GM23248 (cell line): ENCODE results near the gene NEU2. TPM values are rescaled to one million over a fixed set of nuclear protein-coding genes. Genes with fewer than 3 reads are reported as not detected.

Experiments
- DNase-seq: peaks from one replicate; pipeline ENCODE4 v3.0.0-alpha.2; 2015
- H2AFZ ChIP-seq: fragments of 200-600 bp; sonication (generic); 2 replicates; pipeline ENCODE4 v1.6.1; 2016; ENCODE audit warnings: antibody characterized with exemption
- H3F3A ChIP-seq: fragments of 200-600 bp; sonication (generic); 2 replicates; pipeline ENCODE4 v1.6.1; 2016; ENCODE audit warnings: mild to moderate bottlenecking, antibody characterized with exemption, mixed run types; ENCODE audit not compliant: insufficient read depth
- H3K27ac ChIP-seq: fragments of 200-600 bp; sonication (generic); 2 replicates; pipeline ENCODE4 v1.5.1; 2016; ENCODE audit warnings: mild to moderate bottlenecking
- H3K27me3 ChIP-seq: fragments of 200-600 bp; sonication (generic); replicated peaks from 2 replicates; pipeline ENCODE4 v1.6.1; 2016; ENCODE audit warnings: mild to moderate bottlenecking; ENCODE audit not compliant: insufficient read depth
- H3K36me3 ChIP-seq: fragments of 200-600 bp; sonication (generic); 2 replicates; pipeline ENCODE4 v1.6.1; 2016; ENCODE audit warnings: low read depth, mild to moderate bottlenecking
- H3K4me1 ChIP-seq: fragments of 200-600 bp; sonication (generic); 2 replicates; pipeline ENCODE4 v1.6.1; 2016; ENCODE audit warnings: mild to moderate bottlenecking; ENCODE audit not compliant: insufficient read depth
- H3K4me2 ChIP-seq: fragments of 200-600 bp; sonication (generic); one replicate; pipeline ENCODE4 v1.6.1; 2016; ENCODE audit warnings: mild to moderate bottlenecking; ENCODE audit not compliant: unreplicated experiment
- H3K4me3 ChIP-seq: fragments of 200-600 bp; sonication (generic); 2 replicates; pipeline ENCODE4 v1.5.1; 2016; ENCODE audit warnings: mild to moderate bottlenecking
- H3K79me2 ChIP-seq: fragments of 200-600 bp; sonication (generic); 2 replicates; pipeline ENCODE4 v1.6.1; 2016; ENCODE audit warnings: mild to moderate bottlenecking; ENCODE audit not compliant: insufficient read depth
- H3K9ac ChIP-seq: fragments of 200-600 bp; sonication (generic); 2 replicates; pipeline ENCODE4 v1.6.1; 2016; ENCODE audit warnings: mild to moderate bottlenecking
- H3K9me2 ChIP-seq: fragments of 200-600 bp; sonication (generic); 2 replicates; pipeline ENCODE4 v1.6.1; 2016; ENCODE audit warnings: mixed run types, mild to moderate bottlenecking, moderate library complexity; ENCODE audit not compliant: insufficient read depth
- H3K9me3 ChIP-seq: fragments of 200-600 bp; sonication (generic); one replicate; pipeline ENCODE4 v1.6.1; 2017; ENCODE audit warnings: low read depth
- H4K20me1 ChIP-seq: fragments of 200-600 bp; sonication (generic); 2 replicates; pipeline ENCODE4 v1.6.0; 2016; ENCODE audit not compliant: insufficient read depth
- EZH2 ChIP-seq: fragments of 200-600 bp; sonication (generic); IDR thresholded peaks from 2 replicates; pipeline ENCODE4 v1.6.1; 2018; ENCODE audit warnings: antibody characterized with exemption, mild to moderate bottlenecking; ENCODE audit not compliant: insufficient read depth, poor library complexity, severe bottlenecking
- EZH2phosphoT487 ChIP-seq: fragments of 200-600 bp; sonication (generic); IDR thresholded peaks from 2 replicates; pipeline ENCODE4 v1.6.1; 2018; ENCODE audit warnings: antibody characterized with exemption, moderate library complexity, mild to moderate bottlenecking, low read depth; ENCODE audit not compliant: insufficient read depth
- WGBS, 2 experiments: methylation state at CpG; one replicate each; pipeline ENCODE4 v1.1.6; 2015 to 2017; ENCODE audit warnings: low lambda C conversion rate in 2 of 2, low coverage in 1 of 2; ENCODE audit errors: missing lambda C conversion rate in 2 of 2; 5-methylcytosine and 5-hydroxymethylcytosine counted together
- in situ Hi-C: fragments of 300-500 bp; cut with MboI; formaldehyde crosslinking; loops from 2 replicates; pipeline ENCODE4 v1.15.0; 2020
- polyA plus RNA-seq: library from polyadenylated mRNA; unstranded; fragments of >200 nt; fragmentation: Nextera tagmentation; extraction: Ambion mirVana; gene quantifications from 2 replicates; pipeline ENCODE4 v1.2.1, GENCODE V29; 2016
- total RNA-seq: library from RNA; depleted of rRNA; stranded (reverse); fragments of >200 nt; shearing (Covaris generic); gene quantifications from 2 replicates; pipeline ENCODE4 v1.2.3, GENCODE V29; 2014

The NEU2 gene
- total and polyA plus RNA-seq, 2 experiments from 2014 or later = not detected

DNA sequence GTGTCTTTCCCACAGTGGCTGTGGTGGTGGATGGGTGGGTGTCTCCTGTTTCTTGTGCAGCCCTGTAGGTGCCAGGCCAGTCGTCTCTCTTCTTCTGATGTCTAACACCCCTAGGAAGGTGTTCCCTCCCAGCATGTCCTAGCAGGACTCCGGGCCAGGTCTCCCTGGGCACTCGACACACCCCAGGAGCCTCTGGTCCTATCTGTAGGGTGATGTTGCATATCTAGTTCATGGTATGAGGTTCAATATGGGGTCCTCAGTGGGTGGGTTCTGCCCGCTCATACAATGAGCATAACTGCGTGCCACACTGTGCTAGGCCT lies 33.8 kb upstream of the NEU2 start:
- no peaks in the 10 kb centered on the region for H3K4me1 ChIP-seq
- WGBS, 2 experiments = 71 to 72% methylated on average over 5 of the region's 5 CpGs
- H3F3A ChIP-seq = no peaks in the 10 kb centered on the region
- H3K4me3 ChIP-seq = no peak overlapping the region
- no peak for DNase-seq
- H3K36me3 ChIP-seq = no peaks in the 10 kb centered on the region
- no peak overlapping the region for H3K4me2 ChIP-seq
- in situ Hi-C loops = no loop called here
- H2AFZ ChIP-seq = no peak overlapping the region
- no peaks in the 10 kb centered on the region for H3K9me3 ChIP-seq
- no peaks in the 10 kb centered on the region for H4K20me1 ChIP-seq
- no peak overlapping the region for H3K27ac ChIP-seq
- H3K9ac ChIP-seq = no peak overlapping the region
- H3K9me2 ChIP-seq = no peaks in the 10 kb centered on the region
- H3K79me2 ChIP-seq = no peaks in the 10 kb centered on the region
- TF ChIP-seq EZH2 = no peak
- TF ChIP-seq EZH2phosphoT487 = no peak
- H3K27me3 ChIP-seq = no peaks in the 10 kb centered on the region

- Histone ChIP-seq H2AFZ (no peak overlapping the region), H3K9ac (no peak overlapping the region), H3K4me2 (no peak overlapping the region), H3K36me3 (no peaks in the 10 kb centered on the region), H3K4me3 (no peak overlapping the region), H3K27me3 (no peaks in the 10 kb centered on the region), H3K4me1 (no peaks in the 10 kb centered on the region), H3K9me3 (no peaks in the 10 kb centered on the region), H4K20me1 (no peaks in the 10 kb centered on the region), H3K27ac (no peak overlapping the region), H3F3A (no peaks in the 10 kb centered on the region), H3K79me2 (no peaks in the 10 kb centered on the region), H3K9me2 (no peaks in the 10 kb centered on the region)
- in situ Hi-C loops = no loop called here
- TF ChIP-seq EZH2 (no peak), EZH2phosphoT487 (no peak)
- 56 to 58% methylated on average over 7 of the region's 7 CpGs for WGBS, 2 experiments
- peak; percentile 28 for DNase-seq
Observed at GRCh38 chr2:232999354-232999753, 33.1 kb upstream of the NEU2 start.

DNA sequence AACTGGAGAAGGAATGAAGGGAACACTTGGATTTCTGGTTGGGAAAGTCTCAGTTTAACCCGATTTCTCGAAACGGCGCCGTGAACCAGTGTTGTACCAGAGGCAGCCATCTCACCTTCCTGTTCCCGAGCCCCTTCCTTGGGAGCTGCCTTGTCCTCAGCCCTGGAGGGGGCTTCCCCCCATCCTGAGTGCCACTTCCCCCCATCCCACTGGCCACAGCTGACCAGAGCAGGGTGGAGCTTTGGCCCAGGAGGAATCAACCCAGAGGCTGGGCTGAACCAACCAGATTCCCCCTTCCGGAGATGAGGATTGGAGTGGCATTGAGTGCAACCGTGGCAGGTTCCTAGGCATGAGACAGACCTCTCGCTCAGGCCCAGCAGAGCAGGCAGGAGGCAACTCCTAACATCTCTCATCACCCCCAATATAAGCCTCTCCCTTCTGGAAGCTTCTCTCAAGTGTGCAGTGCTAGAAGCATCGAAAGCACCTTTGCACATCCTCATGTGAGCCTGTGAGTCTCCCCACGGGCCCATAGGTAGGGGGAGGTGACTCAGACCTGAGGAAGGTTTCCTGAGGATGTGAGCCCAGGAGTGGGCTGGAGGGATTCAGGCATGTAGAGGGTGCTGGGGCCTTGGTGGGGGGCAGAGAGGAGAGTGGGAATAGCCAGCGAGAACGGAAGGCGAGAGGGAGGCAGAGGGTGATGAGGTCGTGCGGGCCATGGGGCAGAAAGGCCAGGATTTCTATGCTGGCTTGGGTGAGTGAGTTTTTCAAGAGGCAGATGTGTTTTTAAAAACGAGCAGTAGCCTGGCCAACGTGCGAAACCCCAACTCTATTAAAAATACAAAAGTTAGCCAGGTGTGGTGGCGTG lies 31.4 kb upstream of the NEU2 start:
- Histone ChIP-seq H3K79me2 (no peaks in the 10 kb centered on the region), H3K27ac (no peak overlapping the region), H3F3A (no peaks in the 10 kb centered on the region), H3K4me3 (no peak overlapping the region), H3K9ac (no peak overlapping the region), H3K9me3 (no peaks in the 10 kb centered on the region), H3K4me2 (no peak overlapping the region), H3K27me3 (peaks cover 14% of the 10 kb centered on the region), H4K20me1 (no peaks in the 10 kb centered on the region), H3K4me1 (no peaks in the 10 kb centered on the region), H3K36me3 (no peaks in the 10 kb centered on the region), H2AFZ (no peak overlapping the region), H3K9me2 (no peaks in the 10 kb centered on the region)
- TF ChIP-seq EZH2phosphoT487 (no peak), EZH2 (no peak)
- in situ Hi-C loops = no loop called here
- no peak for DNase-seq
- 84 to 86% methylated on average over 19 to 20 of the region's 20 CpGs for WGBS, 2 experiments

DNA sequence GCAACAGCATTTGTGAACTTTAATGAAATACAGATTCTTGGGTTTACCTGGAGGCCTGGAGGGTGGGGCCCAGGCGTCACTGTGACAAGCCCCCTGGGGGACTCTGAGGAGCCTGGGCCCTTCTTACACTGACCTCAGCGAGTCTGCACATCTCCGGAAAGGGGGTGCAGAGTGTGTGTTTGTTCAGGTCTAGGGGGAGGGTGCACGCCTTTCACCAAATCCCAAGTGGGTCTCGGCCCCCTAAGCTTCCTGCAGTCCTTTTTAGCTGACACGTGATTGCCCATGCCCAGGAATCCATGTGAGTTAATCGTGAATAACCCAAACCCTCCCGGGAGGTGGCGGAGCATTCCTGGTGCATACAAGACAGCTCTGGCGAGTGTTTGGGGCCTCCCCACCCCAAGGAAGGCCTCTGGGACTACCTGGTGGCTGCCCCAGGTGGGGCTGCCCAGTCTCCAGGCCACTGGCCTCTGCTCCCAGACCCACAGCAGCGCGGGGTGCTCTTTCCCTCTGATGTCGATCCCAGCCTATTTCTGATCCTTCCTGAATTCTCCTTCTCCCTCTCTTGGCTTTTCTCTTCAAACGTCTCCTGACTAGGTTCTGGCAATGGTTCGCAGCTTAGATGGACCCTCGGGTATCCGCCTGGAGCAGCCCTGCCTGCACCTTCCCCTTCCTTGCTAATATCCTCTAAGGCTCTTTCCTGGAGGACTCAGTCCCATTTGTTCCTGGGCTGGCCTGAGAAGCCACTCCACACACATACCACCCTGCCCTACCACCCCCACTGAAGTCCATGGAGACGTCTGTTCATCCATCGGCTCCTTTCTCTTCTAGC lies 29.4 kb upstream of the NEU2 start:
- Histone ChIP-seq H3K36me3 (no peaks in the 10 kb centered on the region), H2AFZ (no peak overlapping the region), H3K9me2 (no peaks in the 10 kb centered on the region), H3K79me2 (no peaks in the 10 kb centered on the region), H3K4me3 (no peak overlapping the region), H3K27me3 (peaks cover 16% of the 10 kb centered on the region), H3K9me3 (no peaks in the 10 kb centered on the region), H3K4me1 (no peaks in the 10 kb centered on the region), H3K4me2 (no peak overlapping the region), H3K9ac (no peak overlapping the region), H4K20me1 (no peaks in the 10 kb centered on the region), H3F3A (no peaks in the 10 kb centered on the region), H3K27ac (no peak overlapping the region)
- in situ Hi-C loops = no loop called here
- 72 to 76% methylated on average over 18 to 19 of the region's 19 CpGs for WGBS, 2 experiments
- DNase-seq = no peak
- TF ChIP-seq EZH2phosphoT487 (no peak), EZH2 (no peak)
